HEK293 (cell line): Measurements from ENCODE around the gene RDX.
"Not testable (repeated sequence)": the region's sequence is repeated elsewhere in the genome, so short reads cannot be mapped to it uniquely, and the experiment has no call there.

Source experiments
- CTCF ChIA-PET: fragments of 350-600 bp; formaldehyde crosslinking; extraction: SDS; loops from one replicate; lab custom pipeline; 2021; ENCODE audit warnings: antibody characterized with exemption; lab: Yijun Ruan, JAX
- POLR2A ChIA-PET: fragments of 300-600 bp; formaldehyde crosslinking; extraction: SDS; loops from one replicate; lab custom pipeline; 2020; ENCODE audit warnings: antibody characterized with exemption, inconsistent platforms; lab: Yijun Ruan, JAX
- H3K27ac ChIP-seq: fragments of 200-500 bp; sonication (Bioruptor generic); 2 replicates; pipeline ENCODE4 v1.5.1; 2014; ENCODE audit warnings: low read depth, low read length, control low read depth, inconsistent platforms; ENCODE audit errors: extremely low read depth
- H3K36me3 ChIP-seq, 2 experiments: fragments of 200-500 bp in 1 of 2; sonication (Bioruptor generic) in 1 of 2; 1 replicate in 1 of 2; 2 replicates in 1 of 2; pipeline ENCODE4 v1.5.1; 2014 to 2017; ENCODE audit warnings: inconsistent platforms in 2 of 2, low read length in 2 of 2; ENCODE audit not compliant: control insufficient read depth in 2 of 2, insufficient read depth in 1 of 2
- H3K4me1 ChIP-seq: fragments of 200-500 bp; sonication (Bioruptor generic); 2 replicates; pipeline ENCODE4 v1.5.1; 2014; ENCODE audit warnings: mild to moderate bottlenecking, low read length, inconsistent platforms; ENCODE audit not compliant: control insufficient read depth, insufficient read depth
- H3K4me3 ChIP-seq: 2 replicates; pipeline ENCODE4 v1.5.1; 2011; ENCODE audit warnings: low read depth, mild to moderate bottlenecking, control low read depth, low read length, moderate library complexity
- H3K9me3 ChIP-seq: fragments of 200-500 bp; sonication (Bioruptor generic); 2 replicates; pipeline ENCODE4 v1.5.1; 2014; ENCODE audit warnings: low read depth, low read length, inconsistent platforms; ENCODE audit not compliant: control insufficient read depth, insufficient read depth
- ATF2 ChIP-seq: fragments of 450-650 bp; formaldehyde crosslinking; IDR thresholded peaks from 2 replicates; pipeline ENCODE4 v1.5.1; 2016; ENCODE audit warnings: missing biosample characterization, missing genetic modification characterization, low read depth
- EGR2 ChIP-seq: fragments of 450-650 bp; formaldehyde crosslinking; IDR thresholded peaks from 2 replicates; pipeline ENCODE4 v1.5.1; 2016; ENCODE audit warnings: low read depth, missing biosample characterization, missing genetic modification characterization
- FEZF1 ChIP-seq: fragments of 450-650 bp; formaldehyde crosslinking; IDR thresholded peaks from 2 replicates; pipeline ENCODE4 v1.5.1; 2016; ENCODE audit warnings: missing biosample characterization, missing genetic modification characterization
- GLIS1 ChIP-seq: fragments of 450-650 bp; formaldehyde crosslinking; IDR thresholded peaks from 2 replicates; pipeline ENCODE4 v1.5.1; 2016; ENCODE audit warnings: missing biosample characterization, missing genetic modification characterization
- GLIS2 ChIP-seq: fragments of 450-650 bp; formaldehyde crosslinking; IDR thresholded peaks from 2 replicates; pipeline ENCODE4 v1.5.1; 2016; ENCODE audit warnings: missing biosample characterization, missing genetic modification characterization
- PATZ1 ChIP-seq: fragments of 450-650 bp; formaldehyde crosslinking; IDR thresholded peaks from 2 replicates; pipeline ENCODE4 v1.5.1; 2016; ENCODE audit warnings: missing biosample characterization, missing genetic modification characterization
- SCRT2 ChIP-seq: fragments of 450-650 bp; formaldehyde crosslinking; IDR thresholded peaks from 2 replicates; pipeline ENCODE4 v1.5.1; 2016; ENCODE audit warnings: missing biosample characterization, missing genetic modification characterization
- ZBTB26 ChIP-seq: fragments of 450-650 bp; formaldehyde crosslinking; optimal IDR thresholded peaks from 2 replicates; pipeline ENCODE3; 2016; ENCODE audit warnings: missing biosample characterization, mild to moderate bottlenecking, missing genetic modification characterization
- ZFP69B ChIP-seq: fragments of 450-650 bp; formaldehyde crosslinking; IDR thresholded peaks from 2 replicates; pipeline ENCODE4 v1.5.1; 2016; ENCODE audit warnings: missing biosample characterization, missing genetic modification characterization
- ZIC2 ChIP-seq: fragments of 450-650 bp; formaldehyde crosslinking; IDR thresholded peaks from 2 replicates; pipeline ENCODE4 v1.5.1; 2016; ENCODE audit warnings: missing biosample characterization, missing genetic modification characterization
- ZNF2 ChIP-seq: fragments of 450-650 bp; formaldehyde crosslinking; IDR thresholded peaks from 2 replicates; pipeline ENCODE4 v1.5.1; 2016; ENCODE audit warnings: missing biosample characterization, missing genetic modification characterization
- ZNF335 ChIP-seq: fragments of 450-650 bp; formaldehyde crosslinking; conservative IDR thresholded peaks from 2 replicates; pipeline ENCODE4 v1.5.1; 2016; ENCODE audit warnings: missing biosample characterization, missing genetic modification characterization
- ZNF571 ChIP-seq: fragments of 450-650 bp; formaldehyde crosslinking; IDR thresholded peaks from 2 replicates; pipeline ENCODE4 v1.5.0; 2017; ENCODE audit warnings: missing biosample characterization, missing genetic modification characterization
- ZNF777 ChIP-seq: fragments of 450-650 bp; formaldehyde crosslinking; IDR thresholded peaks from 2 replicates; pipeline ENCODE4 v1.5.1; 2017; ENCODE audit warnings: missing biosample characterization, missing genetic modification characterization, borderline replicate concordance
- TF ChIP-seq, protein P1 (sequence below): fragments of 450-650 bp; formaldehyde crosslinking; IDR thresholded peaks from 2 replicates; pipeline ENCODE4 v1.5.1; 2016; ENCODE audit warnings: missing biosample characterization, missing genetic modification characterization, low read depth
- TF ChIP-seq, protein P2 (sequence below): fragments of 450-650 bp; formaldehyde crosslinking; IDR thresholded peaks from 2 replicates; pipeline ENCODE4 v1.5.1; 2016; ENCODE audit warnings: missing biosample characterization, missing genetic modification characterization
- TF ChIP-seq, protein P3 (sequence below): fragments of 450-650 bp; formaldehyde crosslinking; conservative IDR thresholded peaks from 2 replicates; pipeline ENCODE4 v1.5.1; 2016; ENCODE audit warnings: low read depth, missing biosample characterization, missing genetic modification characterization

Gene RDX

DNA sequence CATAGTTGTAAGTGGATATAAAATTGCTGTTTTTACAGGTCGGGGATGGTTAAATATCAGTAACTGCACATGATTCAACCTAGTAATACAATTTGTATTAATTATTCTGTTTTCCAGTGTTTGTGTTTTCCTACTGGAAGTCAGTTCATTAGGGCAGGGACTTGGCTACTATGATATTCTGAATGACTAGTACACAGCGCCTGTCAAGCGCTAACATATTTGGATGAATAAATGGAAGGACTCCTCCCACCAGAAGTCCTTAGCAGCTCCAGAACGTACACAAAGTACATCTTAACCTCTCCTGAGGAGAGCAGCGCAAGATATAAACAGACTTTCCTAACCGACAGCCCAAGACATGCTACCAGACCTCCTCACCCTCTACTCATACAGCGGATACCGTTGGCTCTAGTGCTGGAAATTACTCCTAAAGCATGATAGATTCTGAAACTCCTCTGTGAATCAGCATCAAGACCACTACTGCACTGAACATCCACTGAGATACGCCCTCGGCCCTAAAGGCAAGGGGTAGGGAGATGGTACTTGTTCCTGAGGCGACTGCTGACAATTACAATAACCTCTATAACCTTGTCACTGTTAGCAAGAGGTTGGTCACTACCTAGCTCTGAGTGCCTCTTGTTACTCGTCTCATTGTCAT lies 79.1 kb downstream of the RDX start (continued):
- TF ChIP-seq PATZ1 (tag by site-specific recombination), result no peak
- TF ChIP-seq ZNF777 (tag by site-specific recombination), result no peak
- TF ChIP-seq ZNF571 (tag by site-specific recombination), result no peak
- no peak for TF ChIP-seq ZNF2 (tag by site-specific recombination)
- TF ChIP-seq, protein P1, sequence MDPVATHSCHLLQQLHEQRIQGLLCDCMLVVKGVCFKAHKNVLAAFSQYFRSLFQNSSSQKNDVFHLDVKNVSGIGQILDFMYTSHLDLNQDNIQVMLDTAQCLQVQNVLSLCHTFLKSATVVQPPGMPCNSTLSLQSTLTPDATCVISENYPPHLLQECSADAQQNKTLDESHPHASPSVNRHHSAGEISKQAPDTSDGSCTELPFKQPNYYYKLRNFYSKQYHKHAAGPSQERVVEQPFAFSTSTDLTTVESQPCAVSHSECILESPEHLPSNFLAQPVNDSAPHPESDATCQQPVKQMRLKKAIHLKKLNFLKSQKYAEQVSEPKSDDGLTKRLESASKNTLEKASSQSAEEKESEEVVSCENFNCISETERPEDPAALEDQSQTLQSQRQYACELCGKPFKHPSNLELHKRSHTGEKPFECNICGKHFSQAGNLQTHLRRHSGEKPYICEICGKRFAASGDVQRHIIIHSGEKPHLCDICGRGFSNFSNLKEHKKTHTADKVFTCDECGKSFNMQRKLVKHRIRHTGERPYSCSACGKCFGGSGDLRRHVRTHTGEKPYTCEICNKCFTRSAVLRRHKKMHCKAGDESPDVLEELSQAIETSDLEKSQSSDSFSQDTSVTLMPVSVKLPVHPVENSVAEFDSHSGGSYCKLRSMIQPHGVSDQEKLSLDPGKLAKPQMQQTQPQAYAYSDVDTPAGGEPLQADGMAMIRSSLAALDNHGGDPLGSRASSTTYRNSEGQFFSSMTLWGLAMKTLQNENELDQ, result no peak

- CTCF ChIA-PET, result not testable (repeated sequence)
- TF ChIP-seq GLIS1 (peak; percentile 23; the same call in 1 of the 2 replicates), EGR2 (peak; percentile 17; the same call in 1 of the 2 replicates), GLIS2 (tag by site-specific recombination) (peak; percentile 21; the same call in 1 of the 2 replicates), ZIC2 (tag by site-specific recombination) (0 out of 2 replicates have a peak, but pooled peaks have one; percentile 19), FEZF1 (tag by site-specific recombination) (peak; percentile 11; the same call in 1 of the 2 replicates), ZFP69B (tag by site-specific recombination) (peak; percentile 47; the same call in 1 of the 2 replicates)
- TF ChIP-seq, protein P2, sequence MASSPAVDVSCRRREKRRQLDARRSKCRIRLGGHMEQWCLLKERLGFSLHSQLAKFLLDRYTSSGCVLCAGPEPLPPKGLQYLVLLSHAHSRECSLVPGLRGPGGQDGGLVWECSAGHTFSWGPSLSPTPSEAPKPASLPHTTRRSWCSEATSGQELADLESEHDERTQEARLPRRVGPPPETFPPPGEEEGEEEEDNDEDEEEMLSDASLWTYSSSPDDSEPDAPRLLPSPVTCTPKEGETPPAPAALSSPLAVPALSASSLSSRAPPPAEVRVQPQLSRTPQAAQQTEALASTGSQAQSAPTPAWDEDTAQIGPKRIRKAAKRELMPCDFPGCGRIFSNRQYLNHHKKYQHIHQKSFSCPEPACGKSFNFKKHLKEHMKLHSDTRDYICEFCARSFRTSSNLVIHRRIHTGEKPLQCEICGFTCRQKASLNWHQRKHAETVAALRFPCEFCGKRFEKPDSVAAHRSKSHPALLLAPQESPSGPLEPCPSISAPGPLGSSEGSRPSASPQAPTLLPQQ (tag by site-specific recombination), result 0 out of 2 replicates have a peak, but pooled peaks have one; percentile 36
- TF ChIP-seq, all 188 proteins: peak for 7; not testable (repeated sequence) for 181
- H3K27ac ChIP-seq, H3K36me3 ChIP-seq, H3K4me1 ChIP-seq, H3K9me3 ChIP-seq, H3K4me3 ChIP-seq: not testable (repeated sequence)
- POLR2A ChIA-PET, result interaction anchor here (0.6 kb wide), 1 partner anchor 277 kb away, joined by 4 read pairs; no protein-coding TSS in a partner anchor
These were observed 87.1 kb downstream of the RDX start for GRCh38 chr11:110209313-110209694.

- TF ChIP-seq SCRT2 (tag by site-specific recombination) (peak; percentile 55; the same call in 1 of the 2 replicates), ZNF335 (tag by site-specific recombination) (peak; percentile 47; the same call in 1 of the 2 replicates), ATF2 (tag by site-specific recombination) (peak; percentile 51; the same call in 1 of the 2 replicates), ZBTB26 (tag by site-specific recombination) (peak; percentile 55)
- TF ChIP-seq, protein P3, sequence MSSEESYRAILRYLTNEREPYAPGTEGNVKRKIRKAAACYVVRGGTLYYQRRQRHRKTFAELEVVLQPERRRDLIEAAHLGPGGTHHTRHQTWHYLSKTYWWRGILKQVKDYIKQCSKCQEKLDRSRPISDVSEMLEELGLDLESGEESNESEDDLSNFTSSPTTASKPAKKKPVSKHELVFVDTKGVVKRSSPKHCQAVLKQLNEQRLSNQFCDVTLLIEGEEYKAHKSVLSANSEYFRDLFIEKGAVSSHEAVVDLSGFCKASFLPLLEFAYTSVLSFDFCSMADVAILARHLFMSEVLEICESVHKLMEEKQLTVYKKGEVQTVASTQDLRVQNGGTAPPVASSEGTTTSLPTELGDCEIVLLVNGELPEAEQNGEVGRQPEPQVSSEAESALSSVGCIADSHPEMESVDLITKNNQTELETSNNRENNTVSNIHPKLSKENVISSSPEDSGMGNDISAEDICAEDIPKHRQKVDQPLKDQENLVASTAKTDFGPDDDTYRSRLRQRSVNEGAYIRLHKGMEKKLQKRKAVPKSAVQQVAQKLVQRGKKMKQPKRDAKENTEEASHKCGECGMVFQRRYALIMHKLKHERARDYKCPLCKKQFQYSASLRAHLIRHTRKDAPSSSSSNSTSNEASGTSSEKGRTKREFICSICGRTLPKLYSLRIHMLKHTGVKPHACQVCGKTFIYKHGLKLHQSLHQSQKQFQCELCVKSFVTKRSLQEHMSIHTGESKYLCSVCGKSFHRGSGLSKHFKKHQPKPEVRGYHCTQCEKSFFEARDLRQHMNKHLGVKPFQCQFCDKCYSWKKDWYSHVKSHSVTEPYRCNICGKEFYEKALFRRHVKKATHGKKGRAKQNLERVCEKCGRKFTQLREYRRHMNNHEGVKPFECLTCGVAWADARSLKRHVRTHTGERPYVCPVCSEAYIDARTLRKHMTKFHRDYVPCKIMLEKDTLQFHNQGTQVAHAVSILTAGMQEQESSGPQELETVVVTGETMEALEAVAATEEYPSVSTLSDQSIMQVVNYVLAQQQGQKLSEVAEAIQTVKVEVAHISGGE (tag by site-specific recombination), result peak; percentile 65; the same call in 1 of the 2 replicates
- POLR2A ChIA-PET, result interaction anchor here (0.6 kb wide), 1 partner anchor 277 kb away, joined by 4 read pairs; no protein-coding TSS in a partner anchor
- CTCF ChIA-PET, result interaction anchor here (0.6 kb wide), 1 partner anchor 100 kb away, joined by 4 read pairs; no protein-coding TSS in a partner anchor
- not testable (repeated sequence) for H3K36me3 ChIP-seq, H3K4me1 ChIP-seq, H3K9me3 ChIP-seq, H3K27ac ChIP-seq, H3K4me3 ChIP-seq
These were observed 87.6 kb downstream of the RDX start for GRCh38 chr11:110208678-110209312.
